Endothelial cell of umbilical vein (primary cell): ENCODE results near the gene SLCO2A1. TPM values are rescaled to one million over a fixed set of nuclear protein-coding genes. Genes with fewer than 3 reads are reported as not detected.

Source experiments
- BruUV-seq: library from RNA; stranded (reverse); fragments of 400-500 nt; replicated peaks from 2 replicates; lab custom pipeline; 2021; lab: Mats Ljungman, UMichigan
- CTCF ChIA-PET: fragments of 300-600, 350-600 bp; sonication (Branson Sonifier 250); formaldehyde crosslinking; loops from one replicate; lab custom pipeline; 2021; ENCODE audit warnings: antibody characterized with exemption, inconsistent platforms; lab: Charles Lee
- POLR2A ChIA-PET: fragments of 300-600, 350-600 bp; sonication (Branson Sonifier 250); formaldehyde crosslinking; loops from one replicate; lab custom pipeline; 2021; ENCODE audit warnings: antibody characterized with exemption, inconsistent platforms; lab: Charles Lee
- DNase-seq: peaks from one replicate; pipeline ENCODE4 v3.0.0-alpha.2; 2011; ENCODE audit warnings: low read depth, low spot score
- FAIRE-seq: peaks from 2 replicates; lab custom pipeline; 2011; peaks lifted over from hg19 to GRCh38; lab: Jason Lieb, UNC
- H2AFZ ChIP-seq: 2 replicates; pipeline ENCODE4 v1.6.0; 2012; ENCODE audit warnings: low read depth, low read length, control low read depth, inconsistent platforms
- H3K27ac ChIP-seq: 2 replicates; pipeline ENCODE4 v1.5.1; 2011; ENCODE audit warnings: low read depth, mild to moderate bottlenecking, control low read depth, low read length, moderate library complexity; ENCODE audit not compliant: insufficient read depth
- H3K27me3 ChIP-seq, 2 experiments: 2 replicates each; pipeline versions ENCODE4 v1.6.0 to v1.6.1; 2011; ENCODE audit warnings: low read length in 2 of 2, mixed read lengths in 1 of 2; ENCODE audit not compliant: control insufficient read depth in 2 of 2, insufficient read depth in 2 of 2
- H3K36me3 ChIP-seq, 2 experiments: 2 replicates in 1 of 2; 3 replicates in 1 of 2; pipeline ENCODE4 v1.5.1; 2011; ENCODE audit warnings: low read length in 2 of 2, mild to moderate bottlenecking in 1 of 2, moderate library complexity in 1 of 2; ENCODE audit not compliant: control insufficient read depth in 2 of 2, insufficient read depth in 2 of 2; ENCODE audit errors: extremely low read depth in 1 of 2
- H3K4me1 ChIP-seq: 3 replicates; pipeline ENCODE4 v1.5.1; 2011; ENCODE audit warnings: mild to moderate bottlenecking, low read length; ENCODE audit not compliant: control insufficient read depth, insufficient read depth; ENCODE audit errors: extremely low read depth
- H3K4me2 ChIP-seq: 2 replicates; pipeline ENCODE4 v1.6.1; 2011; ENCODE audit warnings: low read length, control low read depth, mixed read lengths; ENCODE audit not compliant: insufficient read depth
- H3K4me3 ChIP-seq, 3 experiments: fragments of 200-600 bp in 1 of 3; sonication (generic), shearing (Covaris generic) in 1 of 3; replicated peaks in 1 of 3; 2 replicates each; pipeline ENCODE4 v1.5.1; 2011 to 2016; ENCODE audit warnings: control low read depth in 3 of 3, low read length in 3 of 3, mild to moderate bottlenecking in 2 of 3, inconsistent platforms in 1 of 3, low read depth in 1 of 3, moderate library complexity in 1 of 3; ENCODE audit not compliant: insufficient read depth in 1 of 3
- H3K79me2 ChIP-seq: 2 replicates; pipeline ENCODE4 v1.6.0; 2012; ENCODE audit warnings: low read length, inconsistent platforms; ENCODE audit not compliant: control insufficient read depth, insufficient read depth
- H3K9ac ChIP-seq: replicated peaks from 2 replicates; pipeline ENCODE3; 2011; ENCODE audit warnings: low read length, control low read depth; ENCODE audit not compliant: insufficient read depth; ENCODE audit errors: extremely low read depth
- H3K9me1 ChIP-seq: replicated peaks from 3 replicates; pipeline ENCODE4 v1.6.0; 2011; ENCODE audit warnings: mild to moderate bottlenecking, low read length; ENCODE audit not compliant: control insufficient read depth, insufficient read depth; ENCODE audit errors: extremely low read depth
- H3K9me3 ChIP-seq: replicated peaks from 2 replicates; pipeline ENCODE4 v1.5.1; 2012; ENCODE audit warnings: low read length, inconsistent platforms; ENCODE audit not compliant: control insufficient read depth, insufficient read depth
- H4K20me1 ChIP-seq: replicated peaks from 2 replicates; pipeline ENCODE3; 2011; ENCODE audit warnings: mild to moderate bottlenecking, low read length; ENCODE audit not compliant: control insufficient read depth, insufficient read depth; ENCODE audit errors: extremely low read depth
- EZH2 ChIP-seq: IDR thresholded peaks from 2 replicates; pipeline ENCODE4 v1.6.1; 2012; ENCODE audit warnings: borderline replicate concordance, low read depth, mild to moderate bottlenecking, moderate library complexity, low read length, inconsistent platforms; ENCODE audit not compliant: severe bottlenecking
- FOS ChIP-seq: IDR thresholded peaks from 2 replicates; pipeline ENCODE4 v1.6.1; 2011; ENCODE audit warnings: mild to moderate bottlenecking, low read length, moderate library complexity, borderline replicate concordance; ENCODE audit not compliant: insufficient read depth
- GATA2 ChIP-seq: IDR thresholded peaks from 2 replicates; pipeline ENCODE4 v1.7.0; 2011; ENCODE audit warnings: low read depth, mild to moderate bottlenecking, moderate library complexity, mixed read lengths, low read length; ENCODE audit not compliant: insufficient read length, insufficient read depth
- JUN ChIP-seq: IDR thresholded peaks from 2 replicates; pipeline ENCODE4 v1.6.1; 2011; ENCODE audit warnings: borderline replicate concordance, low read depth; ENCODE audit not compliant: insufficient read length, insufficient read depth
- MYC ChIP-seq: IDR thresholded peaks from one replicate; pipeline ENCODE4 v1.6.1; 2011; ENCODE audit warnings: mild to moderate bottlenecking, low read depth, low read length
- POLR2A ChIP-seq: IDR thresholded peaks from 2 replicates; pipeline ENCODE4 v1.6.1; 2012; ENCODE audit warnings: low read depth, mild to moderate bottlenecking, control low read depth, low read length
- POLR2AphosphoS5 ChIP-seq: IDR thresholded peaks from 2 replicates; pipeline ENCODE4 v1.6.1; 2012; ENCODE audit warnings: low read depth, mild to moderate bottlenecking, control low read depth, low read length, moderate library complexity; ENCODE audit not compliant: insufficient read depth
- dilution Hi-C: fragments of 300-500 bp; cut with MboI; formaldehyde crosslinking; loops from one replicate; pipeline ENCODE4 v1.15.0; 2019; ENCODE audit warnings: low sequenced_read_pairs; ENCODE audit not compliant: extremely low pct_ligation_motif_present
- intact Hi-C: fragments of 100-400 bp; cut with micrococcal nuclease; formaldehyde crosslinking; loops from one replicate; pipeline ENCODE4 v1.10.0; 2022
- polyA plus RNA-seq, 4 experiments: library from polyadenylated mRNA; depleted of rRNA in 3 of 4; stranded (reverse) in 3 of 4; unstranded in 1 of 4; fragments of >200 nt; gene quantifications; 2 replicates each; pipeline versions ENCODE4 v1.2.1 to v1.2.3, GENCODE V29; 2011 to 2012; ENCODE audit warnings: missing spikeins in 1 of 4
- total RNA-seq: library from RNA; stranded (reverse); gene quantifications from 2 replicates; pipeline ENCODE4 v1.2.3, GENCODE V29; 2021
- TF ChIP-seq, protein P1 (sequence below), 2 donors: IDR thresholded peaks; 1 replicate in 1 of 2; 2 replicates in 1 of 2; pipeline ENCODE4 v1.5.1; 2011; ENCODE audit warnings: low read length in 2 of 2, mild to moderate bottlenecking in 2 of 2, moderate library complexity in 2 of 2, control low read depth in 1 of 2, inconsistent platforms in 1 of 2, low read depth in 1 of 2; ENCODE audit not compliant: insufficient read depth in 1 of 2; ENCODE audit errors: extremely low read depth in 1 of 2
- TF ChIP-seq, protein P2 (sequence below): IDR thresholded peaks from 2 replicates; pipeline ENCODE4 v1.6.1; 2011; ENCODE audit not compliant: insufficient read depth, insufficient read length

Gene SLCO2A1
- total and polyA plus RNA-seq, 2 donors (not counting 3 experiments of a cell fraction or from before 2014, with no cell fraction given): 1.4 to 11.9 TPM

DNA sequence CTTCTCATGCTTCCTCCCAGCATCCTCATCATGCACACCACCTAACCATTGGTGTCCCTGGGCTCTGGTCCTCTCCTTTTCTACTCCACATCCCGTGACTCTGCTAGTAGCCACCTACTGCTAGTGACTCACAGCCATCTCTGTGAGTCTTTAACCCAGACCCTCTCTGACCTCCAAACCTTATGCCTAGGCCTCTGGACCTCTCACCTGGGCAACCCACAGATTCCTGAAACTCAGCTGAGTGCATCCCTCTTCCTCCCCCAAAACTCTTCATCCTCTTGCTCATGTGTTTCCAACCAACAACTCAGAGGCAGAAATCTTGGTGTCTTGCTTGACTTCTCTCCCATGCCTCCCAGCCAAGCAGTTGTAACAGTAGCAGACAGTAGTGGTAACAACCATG is 20.0 kb upstream of the SLCO2A1 start:
- intact Hi-C loops: no loop called here
- no peak overlapping the region for H2AFZ ChIP-seq
- H3K36me3 ChIP-seq: no peaks in the 10 kb centered on the region
- FAIRE-seq (no peak), DNase-seq (no peak)
- no peak overlapping the region for H3K4me2 ChIP-seq
- TF ChIP-seq POLR2A (no peak), JUN (no peak), POLR2AphosphoS5 (no peak), EZH2 (no peak), GATA2 (no peak), FOS (no peak), MYC (no peak)
- TF ChIP-seq, protein P1, sequence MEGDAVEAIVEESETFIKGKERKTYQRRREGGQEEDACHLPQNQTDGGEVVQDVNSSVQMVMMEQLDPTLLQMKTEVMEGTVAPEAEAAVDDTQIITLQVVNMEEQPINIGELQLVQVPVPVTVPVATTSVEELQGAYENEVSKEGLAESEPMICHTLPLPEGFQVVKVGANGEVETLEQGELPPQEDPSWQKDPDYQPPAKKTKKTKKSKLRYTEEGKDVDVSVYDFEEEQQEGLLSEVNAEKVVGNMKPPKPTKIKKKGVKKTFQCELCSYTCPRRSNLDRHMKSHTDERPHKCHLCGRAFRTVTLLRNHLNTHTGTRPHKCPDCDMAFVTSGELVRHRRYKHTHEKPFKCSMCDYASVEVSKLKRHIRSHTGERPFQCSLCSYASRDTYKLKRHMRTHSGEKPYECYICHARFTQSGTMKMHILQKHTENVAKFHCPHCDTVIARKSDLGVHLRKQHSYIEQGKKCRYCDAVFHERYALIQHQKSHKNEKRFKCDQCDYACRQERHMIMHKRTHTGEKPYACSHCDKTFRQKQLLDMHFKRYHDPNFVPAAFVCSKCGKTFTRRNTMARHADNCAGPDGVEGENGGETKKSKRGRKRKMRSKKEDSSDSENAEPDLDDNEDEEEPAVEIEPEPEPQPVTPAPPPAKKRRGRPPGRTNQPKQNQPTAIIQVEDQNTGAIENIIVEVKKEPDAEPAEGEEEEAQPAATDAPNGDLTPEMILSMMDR (IDR thresholded peaks at IDR 0.05; ENCODE audit: extremely low read depth in 1 of 2, insufficient read depth in 1 of 2, low read depth in 1 of 2, low read length in 2 of 2): no peak
- TF ChIP-seq, protein P2, sequence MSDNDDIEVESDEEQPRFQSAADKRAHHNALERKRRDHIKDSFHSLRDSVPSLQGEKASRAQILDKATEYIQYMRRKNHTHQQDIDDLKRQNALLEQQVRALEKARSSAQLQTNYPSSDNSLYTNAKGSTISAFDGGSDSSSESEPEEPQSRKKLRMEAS: no peak
- no peak overlapping the region for H3K27ac ChIP-seq
- H3K4me1 ChIP-seq: no peaks in the 10 kb centered on the region
- no peak overlapping the region for H3K9ac ChIP-seq
- H3K27me3 ChIP-seq: no peaks in the 10 kb centered on the region
- CTCF ChIA-PET: no interaction called here
- no peaks in the 10 kb centered on the region for H3K79me2 ChIP-seq
- dilution Hi-C loops: no loop called here
- no peak overlapping the region for H3K4me3 ChIP-seq
- no peaks in the 10 kb centered on the region for H3K9me3 ChIP-seq
- POLR2A ChIA-PET: no interaction called here
- no peaks in the 10 kb centered on the region for H3K9me1 ChIP-seq
- H4K20me1 ChIP-seq: no peaks in the 10 kb centered on the region
- no TSS peak for BruUV-seq
